GM18858 (cell line): ENCODE measurements around the gene GP5.

ENCODE experiments used
- ATAC-seq: cut with Tn5 transposase; IDR thresholded peaks from one replicate; pipeline ENCODE4 v1.9.1; 2021; ENCODE audit not compliant: unreplicated experiment

GP5 gene

GRCh38 chr3:194352667-194353246 lies 46.3 kb downstream of the GP5 start:
- ATAC-seq: no peak

GRCh38 chr3:194351952-194352536 lies 47.0 kb downstream of the GP5 start:
- ATAC-seq: no peak

DNA sequence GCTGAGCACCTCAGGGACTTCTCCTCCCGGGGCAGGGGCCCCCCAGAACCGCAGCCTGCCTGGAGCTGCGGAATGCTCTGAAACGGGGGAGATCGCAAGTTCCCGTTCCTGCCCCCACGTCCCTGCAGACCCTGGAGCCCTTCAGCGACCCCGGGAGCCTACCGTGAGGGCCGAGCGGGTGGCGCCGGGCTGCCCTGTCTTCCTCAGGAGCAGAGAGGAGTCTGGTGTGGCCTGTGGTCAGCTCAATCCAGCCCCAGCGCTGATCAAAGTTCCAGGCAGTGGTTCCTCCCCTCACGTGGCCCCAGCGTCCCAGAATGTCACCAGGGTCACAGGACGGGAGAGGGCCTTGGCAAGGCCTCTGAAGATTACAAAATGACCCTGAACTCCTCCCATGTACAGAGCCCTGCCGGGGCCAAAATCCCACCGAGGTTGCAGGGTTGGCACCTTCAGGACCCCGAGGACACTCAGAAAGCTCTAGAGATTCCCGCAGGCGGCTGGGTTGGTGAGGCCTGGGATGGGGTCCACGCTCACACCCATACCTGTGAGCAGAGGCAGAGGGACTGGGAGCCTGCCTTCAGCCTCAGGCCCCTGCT lies 47.9 kb downstream of the GP5 start, which contains the start of gene CPN2:
Gene CPN2, minus strand, starts transcription at position 249 of the 593 bp plus-strand sequence. CDS start 8,626 bp downstream, outside the sequence.
- no peak for ATAC-seq

- ATAC-seq: no peak
Measured at GRCh38 chr3:194350726-194351071, 48.4 kb downstream of the GP5 start.

DNA sequence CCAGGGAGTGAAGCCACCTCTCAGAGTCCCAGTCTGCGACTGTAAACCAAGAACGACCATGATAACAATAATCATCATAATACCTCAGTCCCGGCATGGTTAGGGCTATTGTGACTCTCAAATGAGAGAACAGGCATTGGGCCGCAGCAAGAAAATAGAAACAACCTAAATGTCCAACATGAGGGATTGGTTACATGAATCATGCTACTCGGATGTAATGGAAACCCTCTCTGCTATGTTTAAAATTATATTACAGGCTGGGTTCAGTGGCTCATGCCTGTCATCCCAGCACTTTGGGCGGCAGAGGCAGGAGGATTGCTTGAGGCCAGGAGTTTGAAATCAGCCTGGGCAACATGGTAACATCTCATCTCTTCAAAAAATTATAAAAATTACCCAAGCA lies 50.7 kb downstream of the GP5 start:
- no peak for ATAC-seq

DNA sequence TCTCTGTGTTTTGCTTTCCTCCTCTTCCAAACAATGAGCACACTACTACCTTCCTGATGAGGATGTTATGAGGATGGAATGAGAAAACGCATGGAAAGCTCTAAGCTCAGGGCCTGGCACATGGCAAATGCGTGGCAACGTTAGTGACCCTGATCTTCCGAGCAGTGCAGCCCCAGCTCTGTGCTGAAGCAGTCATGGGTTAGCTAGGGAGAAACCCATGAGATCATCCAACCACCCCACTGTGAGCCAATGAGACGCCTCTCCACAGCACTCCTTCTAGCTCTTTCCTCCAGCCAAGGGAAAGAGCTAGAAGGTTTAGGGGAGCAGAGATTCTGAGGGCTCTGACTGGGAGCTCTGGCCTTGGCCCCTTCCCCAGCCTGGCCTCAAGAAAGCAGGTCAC lies 52.4 kb downstream of the GP5 start:
- ATAC-seq: no peak

GRCh38 chr3:194346035-194346434 lies 53.0 kb downstream of the GP5 start:
- ATAC-seq: no peak
